Activated CD4-positive, alpha-beta T cell treated with anti-CD3 and anti-CD28 coated beads for 4 hours (primary cell): ENCODE measurements around the gene CHRNB2.

ENCODE experiments used
- DNase-seq, 2 donors: peaks; one replicate each; pipeline ENCODE4 v3.0.0-alpha.2; 2020

CHRNB2 gene

GRCh38 chr1:154582885-154583284, 15.3 kb downstream of the CHRNB2 start:
- no peak for DNase-seq

GRCh38 chr1:154583773-154584172, 16.2 kb downstream of the CHRNB2 start:
- no peak for DNase-seq

- DNase-seq, result no peak
These were observed 16.9 kb downstream of the CHRNB2 start for GRCh38 chr1:154584267-154584994.

DNA sequence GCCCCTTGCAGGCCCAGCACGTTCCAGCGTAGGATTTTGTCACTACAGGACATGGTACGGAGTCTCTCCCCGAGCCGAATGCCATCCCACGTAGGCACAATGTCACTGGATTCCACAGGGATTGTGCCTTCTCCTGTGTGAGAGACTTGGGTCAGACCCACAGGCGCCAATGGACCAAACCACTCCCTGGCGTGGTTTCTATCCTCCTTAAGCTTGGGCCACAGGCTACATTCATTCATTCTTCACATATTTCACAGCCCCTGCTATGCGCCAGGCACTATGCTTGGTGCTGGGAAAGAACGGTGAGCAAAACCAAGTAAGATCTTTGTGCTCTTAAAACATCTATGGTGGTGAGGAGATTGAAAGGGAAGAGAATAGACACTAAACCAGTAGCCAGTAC, 18.7 kb downstream of the CHRNB2 start:
- no peak for DNase-seq

DNA sequence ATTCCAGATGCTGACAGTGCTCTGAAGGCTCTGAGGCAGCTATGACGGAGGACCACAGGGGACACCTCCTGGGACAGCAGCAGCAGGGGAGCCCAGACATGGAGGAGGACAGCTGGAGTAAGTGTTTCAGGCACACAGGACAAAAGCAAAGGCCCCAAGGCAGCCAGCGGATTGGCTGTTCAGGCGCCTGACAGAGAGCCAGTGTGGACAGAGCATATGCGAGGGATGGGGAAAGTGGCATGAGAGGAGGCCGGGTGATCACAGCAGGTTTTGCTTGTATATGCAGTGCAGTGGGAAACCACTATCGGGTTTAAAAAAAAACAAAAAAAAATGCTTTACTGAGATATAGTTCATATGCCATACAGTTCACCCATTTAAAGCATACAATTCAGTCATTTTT, 19.1 kb downstream of the CHRNB2 start:
- DNase-seq, result no peak

DNA sequence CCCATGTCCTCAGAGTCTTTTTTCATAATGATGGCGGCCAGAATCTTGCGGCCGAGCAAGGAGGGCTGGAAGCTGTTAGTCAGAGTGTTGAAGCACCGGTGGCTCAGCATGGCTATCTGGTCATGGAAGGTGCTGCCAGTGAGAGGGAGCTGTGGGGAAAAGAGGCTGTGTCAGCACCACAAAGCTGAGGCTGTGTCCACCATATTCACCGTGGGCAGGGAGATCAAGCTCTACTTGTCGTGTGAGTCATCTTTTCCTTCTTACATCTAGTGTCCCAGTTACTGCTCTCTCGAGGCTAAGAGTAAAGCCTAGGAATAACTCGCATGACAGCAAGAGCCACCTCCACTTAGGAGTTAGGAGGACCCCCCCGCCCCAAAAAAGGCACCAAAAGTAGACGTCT, 22.2 kb downstream of the CHRNB2 start:
- DNase-seq, result no peak

DNA sequence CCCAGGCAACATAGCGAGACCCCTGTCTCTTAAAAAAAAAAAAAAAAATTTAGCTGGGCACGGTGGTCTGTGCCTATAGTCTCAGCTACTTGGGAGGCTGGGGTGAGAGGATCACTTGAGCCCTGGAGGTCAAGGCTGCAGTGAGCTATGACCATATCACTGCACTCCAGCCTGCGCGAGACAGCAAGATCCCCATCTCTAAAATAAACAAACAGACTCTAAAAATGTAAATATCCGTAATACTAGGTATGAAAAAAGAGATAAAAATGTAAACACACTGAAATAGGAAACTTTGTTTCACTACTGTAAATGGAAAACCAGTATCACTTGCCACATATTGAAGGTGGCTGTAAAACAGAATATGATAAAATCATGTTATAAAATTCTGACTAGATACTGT, 23.2 kb downstream of the CHRNB2 start:
- DNase-seq, result no peak

- no peak for DNase-seq
These were observed 23.6 kb downstream of the CHRNB2 start for GRCh38 chr1:154591206-154591605.

- no peak for DNase-seq
These were observed 25.8 kb downstream of the CHRNB2 start for GRCh38 chr1:154593390-154593789.

DNA sequence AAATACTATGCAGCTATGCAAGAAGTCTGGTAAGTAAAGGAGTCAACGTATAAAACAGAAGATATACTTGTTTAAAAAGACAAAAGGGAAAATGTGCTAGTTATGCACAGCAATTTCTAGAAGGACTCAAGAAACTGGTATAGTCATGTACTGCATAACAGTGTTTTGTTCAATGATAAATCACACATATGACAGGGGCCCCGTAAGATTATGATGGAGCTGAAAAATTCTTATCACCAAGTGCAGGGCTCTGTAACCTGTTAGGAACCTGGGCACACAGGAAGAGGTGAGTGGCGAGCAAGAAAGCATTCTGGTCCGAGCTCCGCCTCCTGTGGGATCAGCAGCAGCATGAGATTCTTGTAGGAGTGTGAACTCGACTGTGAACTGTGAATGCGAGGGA, 27.2 kb downstream of the CHRNB2 start:
- DNase-seq, result no peak

GRCh38 chr1:154595621-154596020, 28.0 kb downstream of the CHRNB2 start:
- no peak for DNase-seq

- DNase-seq, result no peak
These were observed 31.5 kb downstream of the CHRNB2 start for GRCh38 chr1:154598871-154599635.

GRCh38 chr1:154599658-154600057, 32.1 kb downstream of the CHRNB2 start:
- no peak for DNase-seq

DNA sequence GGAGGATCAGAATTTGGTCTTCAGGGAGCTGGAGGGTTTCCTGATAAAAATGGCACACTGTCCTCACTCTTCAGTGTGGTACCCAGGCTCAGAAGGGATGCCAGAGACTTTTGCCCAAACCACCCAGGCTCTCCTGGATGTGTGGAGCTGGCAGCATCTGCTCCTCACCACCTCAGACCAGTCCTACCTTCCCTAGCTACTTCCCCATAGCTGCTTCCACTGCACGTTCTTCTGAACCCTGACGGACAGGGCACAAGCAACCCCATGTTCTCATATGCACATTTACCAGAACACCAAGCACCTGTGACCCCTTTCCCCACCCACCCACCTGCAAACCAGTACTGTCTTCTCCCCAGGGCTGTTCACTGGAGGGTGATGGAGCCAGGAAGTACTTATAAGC, 35.7 kb downstream of the CHRNB2 start:
- no peak for DNase-seq

GRCh38 chr1:154605534-154605933, 38.0 kb downstream of the CHRNB2 start:
- no peak for DNase-seq

DNA sequence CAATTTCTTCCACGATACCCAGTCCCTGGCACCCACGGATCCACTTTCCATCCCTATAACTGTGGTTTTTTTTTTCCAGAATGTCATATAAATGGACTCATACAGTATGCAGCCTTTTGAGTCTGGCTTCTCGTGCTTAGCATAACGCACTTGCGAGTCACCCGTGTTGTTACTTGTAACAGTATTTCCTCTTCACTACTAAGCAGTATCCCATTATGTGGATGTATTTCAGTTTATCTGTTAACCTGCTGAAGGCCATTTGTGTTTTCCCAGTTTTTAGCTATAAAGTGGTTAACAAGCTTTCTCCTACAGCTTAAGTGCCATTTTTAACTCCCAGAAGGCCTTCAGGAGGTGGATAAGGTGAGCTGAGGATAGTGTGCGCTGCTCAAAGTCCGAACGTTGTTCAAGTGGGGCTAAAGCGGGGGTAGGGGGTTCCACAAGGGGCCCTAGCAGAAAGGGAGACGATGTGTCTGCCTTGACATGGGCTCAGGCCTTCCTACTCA, 39.6 kb downstream of the CHRNB2 start:
- peak in 1 of 2 donors; percentile 14 for DNase-seq

GRCh38 chr1:154607609-154608396, 40.2 kb downstream of the CHRNB2 start, which contains the start of gene ADAR:
Gene ADAR (minus strand): TSS chr1:154608186. CDS start chr1:154608006, 180 bp downstream.
- peak; percentile 91 to 92 for DNase-seq

- DNase-seq, result peak; percentile 19 to 29
These were observed 41.1 kb downstream of the CHRNB2 start for GRCh38 chr1:154608397-154609270.

GRCh38 chr1:154609398-154610380, 42.1 kb downstream of the CHRNB2 start:
- peak; percentile 61 to 62 for DNase-seq

DNA sequence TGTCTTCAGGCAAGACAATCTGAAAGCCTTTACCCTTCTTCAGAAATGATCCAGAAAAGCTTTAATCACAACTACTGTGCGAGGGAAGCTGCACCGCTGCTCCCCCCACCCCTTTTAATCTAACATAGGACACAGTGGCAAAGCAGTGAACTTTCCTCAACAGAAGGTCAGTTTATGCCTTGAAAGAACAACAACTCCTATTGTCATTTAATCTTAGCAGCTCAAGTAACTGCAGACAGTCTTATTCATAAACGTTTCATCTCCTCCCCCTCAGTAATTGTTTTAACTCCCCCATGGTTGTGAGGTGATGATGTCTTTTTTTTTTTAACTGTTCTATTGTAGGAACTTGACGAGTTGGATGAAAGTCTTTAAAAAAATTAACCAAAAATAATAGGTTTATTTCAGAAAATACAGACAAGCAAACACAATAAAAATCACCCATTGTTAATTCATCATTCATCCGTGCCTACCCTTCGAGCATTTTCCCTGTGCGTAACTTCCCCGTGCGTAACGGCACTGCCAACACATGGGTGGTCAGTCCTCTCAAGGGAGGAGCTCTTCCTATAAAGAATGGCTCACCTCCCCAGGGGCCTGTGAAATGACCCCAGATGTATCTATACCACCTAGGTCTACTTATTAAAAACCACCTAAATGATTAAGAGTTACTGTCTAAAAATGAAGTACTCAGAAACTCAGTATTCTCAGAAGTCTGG, 43.7 kb downstream of the CHRNB2 start:
- DNase-seq, result no peak
